Astrocyte (in vitro differentiated cells and primary cell): ENCODE data around the gene COL4A6.

Experiments used
- EZH2 ChIP-seq: IDR thresholded peaks from 2 replicates; pipeline ENCODE4 v1.6.1; 2012; ENCODE audit warnings: mild to moderate bottlenecking, low read length, inconsistent platforms; ENCODE audit not compliant: insufficient read depth
- TF ChIP-seq, protein P1 (sequence below): IDR thresholded peaks from 2 replicates; pipeline ENCODE4 v1.5.1; 2011; ENCODE audit warnings: low read depth, mild to moderate bottlenecking, inconsistent platforms, low read length, moderate library complexity; ENCODE audit not compliant: insufficient read depth

DNA sequence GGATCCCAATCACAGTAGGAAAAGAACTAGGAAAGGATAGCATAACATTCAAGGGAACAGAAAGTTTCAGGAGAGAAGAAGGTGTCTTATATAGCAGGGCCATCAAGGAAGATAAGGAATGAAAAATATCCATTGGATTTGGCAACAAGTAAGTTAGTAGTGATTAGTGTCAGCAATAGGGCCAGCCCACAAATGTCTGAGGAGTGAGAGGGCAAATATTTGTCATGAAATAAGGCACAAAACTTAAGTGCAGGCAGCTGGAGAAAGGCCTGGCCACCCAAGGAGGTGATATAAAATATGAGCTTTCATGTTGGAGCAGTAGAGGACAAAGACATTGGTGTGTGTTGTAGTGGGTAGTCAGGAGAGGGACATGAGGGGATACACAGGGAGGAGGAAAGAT is 132.1 kb downstream of the COL4A6 start:
- TF ChIP-seq, protein P1, sequence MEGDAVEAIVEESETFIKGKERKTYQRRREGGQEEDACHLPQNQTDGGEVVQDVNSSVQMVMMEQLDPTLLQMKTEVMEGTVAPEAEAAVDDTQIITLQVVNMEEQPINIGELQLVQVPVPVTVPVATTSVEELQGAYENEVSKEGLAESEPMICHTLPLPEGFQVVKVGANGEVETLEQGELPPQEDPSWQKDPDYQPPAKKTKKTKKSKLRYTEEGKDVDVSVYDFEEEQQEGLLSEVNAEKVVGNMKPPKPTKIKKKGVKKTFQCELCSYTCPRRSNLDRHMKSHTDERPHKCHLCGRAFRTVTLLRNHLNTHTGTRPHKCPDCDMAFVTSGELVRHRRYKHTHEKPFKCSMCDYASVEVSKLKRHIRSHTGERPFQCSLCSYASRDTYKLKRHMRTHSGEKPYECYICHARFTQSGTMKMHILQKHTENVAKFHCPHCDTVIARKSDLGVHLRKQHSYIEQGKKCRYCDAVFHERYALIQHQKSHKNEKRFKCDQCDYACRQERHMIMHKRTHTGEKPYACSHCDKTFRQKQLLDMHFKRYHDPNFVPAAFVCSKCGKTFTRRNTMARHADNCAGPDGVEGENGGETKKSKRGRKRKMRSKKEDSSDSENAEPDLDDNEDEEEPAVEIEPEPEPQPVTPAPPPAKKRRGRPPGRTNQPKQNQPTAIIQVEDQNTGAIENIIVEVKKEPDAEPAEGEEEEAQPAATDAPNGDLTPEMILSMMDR: no peak
- TF ChIP-seq EZH2: no peak
